ENCODE results near the gene NEMF.
"Not testable (repeated sequence)": the region's sequence is repeated elsewhere in the genome, so short reads cannot be mapped to it uniquely, and the experiment has no call there.

Gene NEMF

DNA sequence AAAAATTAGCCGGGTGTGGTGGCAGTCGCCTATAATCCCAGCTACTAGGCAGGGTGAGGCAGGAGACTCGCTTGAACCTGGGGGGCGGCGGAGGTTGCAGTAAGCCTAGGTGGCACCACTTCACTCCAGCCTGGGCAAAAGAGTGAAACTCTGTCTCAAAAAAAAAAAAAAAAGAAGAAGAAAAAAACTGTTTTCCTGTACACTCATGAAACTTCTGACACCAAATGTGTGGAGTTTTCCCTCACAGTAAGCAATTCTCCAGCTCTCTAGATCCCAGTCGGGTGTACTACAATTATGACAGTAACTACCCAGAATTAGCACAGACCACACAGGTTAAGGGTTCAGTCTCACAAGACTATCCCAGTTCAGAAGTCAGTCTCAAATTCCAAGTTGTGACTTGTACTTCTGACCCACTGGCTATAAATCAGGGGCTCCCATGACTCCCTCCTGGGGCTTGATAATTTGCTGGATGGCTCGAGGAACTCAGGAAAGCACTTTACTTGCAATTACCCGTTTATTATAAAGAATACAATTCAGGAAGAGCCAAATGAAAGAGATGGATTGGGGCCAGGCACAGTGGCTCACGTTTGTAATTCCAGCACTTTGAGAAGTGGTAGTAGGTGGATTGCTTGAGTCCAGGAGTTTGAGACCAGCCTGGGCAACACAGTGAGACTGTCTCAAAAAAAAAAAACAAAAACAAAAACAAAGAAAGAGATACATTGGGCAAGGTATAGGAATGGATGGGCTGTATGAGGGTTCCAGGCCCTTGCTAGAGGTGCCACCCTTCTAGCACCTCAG lies 27.9 kb upstream of the NEMF start:
- DNase-seq: peak; percentile 18

- DNase-seq: peak; percentile 27
These were observed 27.1 kb upstream of the NEMF start for GRCh38 chr14:49879646-49880204.

DNA sequence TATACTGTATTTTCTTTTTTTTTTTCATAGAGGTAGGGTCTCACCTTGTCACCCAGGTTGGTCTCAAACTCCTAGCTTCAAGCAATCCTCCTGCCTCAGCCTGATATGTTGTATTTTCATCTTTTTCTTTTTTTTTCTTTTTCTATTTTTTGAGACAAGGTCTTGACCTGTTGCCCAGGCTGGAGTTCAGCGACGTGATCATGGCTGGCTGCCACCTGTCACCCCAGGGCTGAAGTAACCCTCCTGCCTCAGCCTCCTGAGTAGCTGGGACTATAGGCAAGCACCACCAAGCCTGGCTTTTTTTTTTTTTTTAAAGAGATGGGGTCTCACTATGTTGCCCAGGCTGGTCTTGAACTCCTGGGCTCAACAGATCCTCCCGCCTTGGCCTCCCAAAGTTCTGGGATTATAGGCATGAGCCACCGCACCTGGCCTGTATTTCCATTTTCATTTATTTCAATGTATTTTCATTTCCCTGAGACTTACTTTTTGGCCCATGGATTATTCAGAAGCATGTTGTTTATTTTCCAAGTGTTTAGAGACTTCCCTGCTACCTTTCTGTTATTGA lies 24.1 kb upstream of the NEMF start:
- no peak for DNase-seq

DNA sequence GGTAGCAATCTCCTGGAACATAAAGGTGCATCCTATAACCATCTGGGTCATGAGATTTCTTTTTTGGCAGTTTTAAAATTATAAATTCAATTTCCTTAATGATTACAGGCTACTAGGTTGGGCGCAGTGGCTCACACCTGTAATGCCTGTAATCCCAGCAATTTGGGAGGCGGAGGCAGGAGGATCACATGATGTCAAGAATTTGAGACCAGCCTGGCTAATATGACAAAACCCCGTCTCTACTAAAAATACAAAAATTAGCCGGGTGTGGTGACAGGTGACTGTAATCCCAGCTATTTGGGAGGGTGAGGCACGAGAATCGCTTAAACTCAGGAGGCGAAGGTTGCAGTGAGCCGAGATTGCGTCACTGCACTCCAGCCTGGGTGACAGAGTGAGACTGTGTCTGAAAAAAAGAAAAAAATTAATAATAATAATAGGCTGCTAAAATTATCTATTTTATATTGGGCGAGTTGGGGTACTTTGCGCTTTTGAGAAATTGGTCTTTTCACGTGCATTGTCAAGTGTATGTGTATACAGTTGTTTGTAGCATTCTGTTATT lies 23.1 kb upstream of the NEMF start:
- no peak for DNase-seq

GRCh38 chr14:49873548-49873947 lies 21.0 kb upstream of the NEMF start:
- not testable (repeated sequence) for DNase-seq

- DNase-seq: no peak
These were observed 18.3 kb upstream of the NEMF start for GRCh38 chr14:49870908-49871307.

DNA sequence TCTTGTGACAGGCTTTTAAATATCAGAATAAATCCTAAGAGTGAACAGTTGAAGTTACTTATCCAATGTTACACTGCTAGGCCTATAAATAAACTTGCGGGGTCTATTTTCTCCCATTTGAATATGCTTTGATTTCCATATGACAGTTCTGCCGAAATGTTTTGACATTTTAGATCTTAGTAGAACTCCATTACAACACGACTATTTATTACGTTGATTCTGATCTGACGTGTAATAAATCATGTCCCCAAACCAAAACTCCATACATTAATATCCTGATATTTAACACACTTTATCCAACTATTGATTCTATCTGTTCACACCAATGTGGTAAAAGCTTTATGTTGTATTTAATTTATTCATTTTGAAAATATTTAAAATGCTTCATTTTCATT lies 16.1 kb upstream of the NEMF start:
- no peak for DNase-seq

GRCh38 chr14:49867831-49868719 lies 15.5 kb upstream of the NEMF start:
- peak; percentile 91 for DNase-seq

- DNase-seq: peak; percentile 42
These were observed 12.9 kb upstream of the NEMF start for GRCh38 chr14:49865431-49865859.

GRCh38 chr14:49863487-49864281 lies 11.1 kb upstream of the NEMF start:
- no peak for DNase-seq

DNA sequence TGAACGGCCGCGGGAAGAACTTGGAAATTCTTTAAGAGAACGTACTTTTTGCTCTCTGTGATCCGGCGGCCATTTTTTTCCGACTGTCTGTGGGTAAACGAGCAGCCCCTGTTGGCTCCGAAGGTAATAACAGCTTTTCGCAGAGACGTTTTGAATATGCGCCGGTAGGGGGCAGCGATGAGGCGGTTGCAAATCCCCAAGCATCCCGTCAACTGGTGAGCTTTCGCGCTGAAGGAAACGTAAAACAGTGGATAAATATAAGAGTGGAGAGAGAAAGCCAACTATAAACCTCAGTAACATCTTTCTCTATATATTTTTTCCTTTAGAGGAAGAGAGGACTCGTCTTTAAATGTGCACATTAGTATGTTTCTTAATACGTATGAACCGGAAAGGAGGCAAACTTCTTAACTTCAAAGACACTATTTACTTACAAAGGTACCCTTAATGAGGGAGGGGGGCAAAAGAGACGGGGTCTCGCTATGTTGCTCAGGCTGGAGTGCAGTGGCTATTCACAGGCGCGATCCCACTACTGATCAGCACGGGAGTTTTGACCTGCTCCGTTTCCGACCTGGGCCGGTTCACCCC lies 9.6 kb upstream of the NEMF start:
- peak; percentile 99 for DNase-seq

GRCh38 chr14:49861699-49862088 lies 9.1 kb upstream of the NEMF start:
- no peak for DNase-seq

- no peak for DNase-seq
These were observed 8.6 kb upstream of the NEMF start for GRCh38 chr14:49860988-49861698.

- DNase-seq: no peak
These were observed 5.8 kb upstream of the NEMF start for GRCh38 chr14:49858383-49858782.

DNA sequence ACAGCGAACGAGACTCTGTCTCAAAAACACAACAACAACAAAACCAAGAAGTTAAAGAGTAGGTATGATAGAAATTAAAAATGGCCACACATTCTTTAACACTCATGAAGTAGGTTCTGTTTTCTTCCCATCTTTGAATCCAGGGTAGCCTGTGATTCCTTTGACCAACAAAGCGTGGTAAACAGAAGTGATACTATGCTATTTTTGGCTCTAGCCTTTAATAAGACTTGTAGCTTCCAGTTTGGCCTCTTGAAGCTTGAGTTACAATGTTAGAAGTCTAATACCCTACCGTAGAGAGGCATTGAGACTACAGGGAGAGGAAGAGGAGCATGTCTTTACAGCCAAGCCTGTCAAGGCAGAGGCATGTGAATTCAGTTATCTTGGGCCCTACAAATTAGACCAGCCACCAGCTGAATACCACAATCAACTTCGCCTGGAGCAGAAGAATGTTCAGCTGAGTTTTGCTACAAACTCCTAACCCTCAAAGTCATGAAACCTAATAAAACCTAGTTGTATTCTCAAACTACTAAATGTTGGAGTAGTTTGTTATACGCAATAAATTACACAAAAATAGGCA lies 4.9 kb upstream of the NEMF start:
- DNase-seq: no peak

GRCh38 chr14:49853572-49854375 lies 1.2 kb upstream of the NEMF start:
- DNase-seq: peak; percentile 68

GRCh38 chr14:49853158-49853477 lies 530 bp upstream of the NEMF start:
- no peak for DNase-seq

GRCh38 chr14:49851813-49852212 lies 775 bp downstream of the NEMF start:
- DNase-seq: no peak

DNA sequence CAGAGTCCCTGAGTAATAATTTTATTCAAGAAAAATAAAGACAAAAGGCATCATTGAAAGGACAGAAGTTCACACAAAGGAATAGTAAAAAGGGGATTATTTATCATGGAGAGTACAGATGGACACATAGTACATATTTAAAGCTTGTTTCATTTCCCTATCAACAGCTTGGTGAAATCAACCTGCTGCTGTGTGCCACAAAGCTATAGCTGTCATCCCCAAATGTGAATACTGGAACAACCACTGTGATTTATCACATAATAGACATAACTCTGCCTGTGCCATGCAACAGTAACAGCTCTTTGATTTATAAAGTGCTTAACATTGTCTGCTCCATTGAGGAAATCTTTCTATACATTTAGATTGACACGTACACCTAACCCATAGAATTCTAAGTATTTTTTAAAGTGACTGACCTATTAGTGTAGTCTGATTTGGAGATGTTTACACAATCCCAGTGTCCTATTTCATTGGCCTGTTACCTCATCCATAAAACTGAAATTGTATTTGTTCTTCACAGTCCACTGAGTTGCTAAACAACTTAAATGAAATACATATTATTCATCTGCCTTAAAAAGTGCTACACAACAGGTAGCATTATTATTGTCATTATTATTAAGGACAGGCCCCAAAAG lies 3.3 kb downstream of the NEMF start:
- DNase-seq: no peak

All from right kidney (tissue), 1 donor.